Ramos (cell line): ENCODE measurements around the gene CIITA.

Experiments
- in situ Hi-C: fragments of 300-500 bp; cut with MboI; formaldehyde crosslinking; loops from one replicate; pipeline ENCODE4 v1.14.3; 2022; ENCODE audit warnings: low sequenced_read_pairs; ENCODE audit not compliant: unreplicated experiment

The CIITA gene

DNA sequence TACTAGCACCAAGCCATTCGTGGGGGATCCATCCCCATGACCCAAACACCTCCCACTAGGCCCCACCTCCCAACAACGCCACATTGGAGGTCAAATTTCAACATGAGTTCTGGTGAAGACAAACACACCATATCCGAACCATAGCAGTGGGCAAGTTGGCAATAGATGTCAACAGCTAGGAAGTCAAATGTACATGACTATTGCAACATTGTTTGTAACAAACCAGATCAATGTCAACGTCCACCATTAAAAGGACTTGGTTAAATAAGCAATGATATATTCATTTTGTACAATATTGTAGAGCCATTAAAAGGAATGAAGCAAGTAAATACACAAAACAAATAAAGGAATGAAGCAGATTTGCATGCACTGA is 26.5 kb upstream of the CIITA start:
- in situ Hi-C loops, result no loop called here

DNA sequence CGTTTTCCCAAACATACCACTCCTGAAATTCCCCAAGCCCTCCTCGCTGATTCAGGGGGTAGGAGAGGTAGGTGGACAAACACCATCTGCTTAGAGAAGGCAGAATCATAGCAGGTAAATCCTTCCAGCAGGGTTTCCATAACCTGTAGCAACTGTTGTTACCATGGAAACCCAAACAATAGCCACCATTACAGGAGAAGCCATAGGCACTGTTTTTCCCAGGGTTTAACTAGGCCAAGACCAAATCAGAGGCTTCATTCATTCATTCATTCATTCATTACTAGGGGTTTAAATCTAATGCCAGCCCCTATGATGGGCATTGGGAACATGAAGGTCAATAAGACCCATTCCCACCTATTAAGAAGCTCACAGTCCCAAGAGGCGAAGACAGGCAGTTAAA is 25.5 kb upstream of the CIITA start:
- in situ Hi-C loops, result no loop called here

DNA sequence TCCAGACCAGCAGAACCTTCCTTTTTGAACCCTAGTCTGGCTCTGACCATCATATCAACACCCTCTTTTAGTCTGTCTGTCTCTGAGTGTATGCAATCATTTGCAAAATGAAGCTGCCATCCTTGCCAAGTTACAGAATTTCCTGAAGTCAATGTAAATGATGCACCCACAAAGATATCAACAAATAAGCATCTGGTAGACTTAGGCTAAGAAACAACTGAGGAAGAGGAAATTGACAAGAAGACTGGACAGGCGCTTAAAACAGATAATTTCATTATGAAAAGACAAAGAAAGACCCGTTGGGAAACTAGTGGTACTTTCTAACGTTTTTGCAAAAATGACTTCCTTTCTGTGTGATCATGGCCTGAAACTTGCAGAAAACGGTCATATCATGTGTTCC is 24.7 kb upstream of the CIITA start:
- in situ Hi-C loops, result no loop called here

- in situ Hi-C loops, result no loop called here
These were observed 24.1 kb upstream of the CIITA start for GRCh38 chr16:10852948-10853347.

DNA sequence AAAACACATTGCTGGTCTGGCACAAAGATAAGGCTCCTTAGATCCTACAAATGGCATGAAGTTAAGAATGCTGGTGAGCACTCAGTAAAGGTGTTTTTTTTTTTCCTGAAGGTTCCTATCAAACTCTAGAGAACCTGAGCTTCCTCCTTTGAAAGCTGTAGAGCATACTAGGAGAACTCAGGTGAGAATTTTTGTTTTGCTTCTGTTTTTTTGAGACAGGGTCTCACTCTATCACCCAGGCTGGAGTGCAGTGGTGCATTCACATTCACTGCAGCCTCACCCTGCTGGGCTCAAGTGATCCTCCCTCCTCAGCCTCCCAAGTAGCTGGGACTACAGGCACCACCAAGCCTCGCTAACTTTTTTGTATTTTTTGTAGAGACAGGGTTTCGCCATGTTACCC is 21.0 kb upstream of the CIITA start:
- in situ Hi-C loops, result no loop called here

GRCh38 chr16:10858203-10858602 is 18.8 kb upstream of the CIITA start:
- in situ Hi-C loops, result no loop called here

DNA sequence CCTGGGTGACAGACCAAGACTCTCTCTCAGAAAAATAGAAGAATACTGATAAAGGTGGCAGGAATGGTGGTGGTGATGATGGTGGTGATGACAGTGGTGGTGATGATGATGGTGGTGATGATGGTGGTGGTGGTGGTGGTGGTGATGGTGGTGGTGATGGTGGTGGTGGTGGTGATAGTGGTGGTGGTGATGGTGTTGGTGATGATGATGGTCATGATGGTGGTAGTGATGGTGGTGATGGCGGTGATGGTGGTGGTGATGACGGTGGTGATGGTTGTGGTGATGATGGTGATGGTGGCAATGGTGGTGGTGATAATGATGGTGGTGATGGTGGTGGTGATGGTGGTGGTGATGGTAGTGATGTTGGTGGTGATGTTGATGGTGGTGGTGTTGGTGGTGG is 18.0 kb upstream of the CIITA start:
- in situ Hi-C loops, result no loop called here

DNA sequence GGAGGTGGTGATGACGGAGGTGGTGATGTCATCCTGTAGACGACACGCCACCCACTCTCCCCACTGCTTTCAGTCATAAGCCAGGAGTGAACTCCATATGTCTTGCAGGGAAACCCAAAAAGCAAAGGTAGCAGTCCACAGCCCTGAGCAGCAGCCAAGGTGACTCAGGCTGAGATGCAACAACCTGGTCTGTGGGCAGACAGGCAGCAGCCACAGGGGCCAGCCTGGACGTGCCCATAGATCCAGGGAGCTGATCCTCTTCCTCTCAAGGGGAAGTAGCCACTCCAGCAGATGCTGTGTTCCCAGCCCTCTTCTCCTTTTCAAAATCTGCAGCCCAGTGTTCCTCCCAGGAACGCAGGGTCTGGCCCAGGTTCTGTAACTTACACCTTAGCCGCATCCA is 17.3 kb upstream of the CIITA start:
- in situ Hi-C loops, result no loop called here

- in situ Hi-C loops, result no loop called here
These were observed 14.6 kb upstream of the CIITA start for GRCh38 chr16:10862438-10862837.

- in situ Hi-C loops, result no loop called here
These were observed 10.7 kb upstream of the CIITA start for GRCh38 chr16:10865991-10866966.

- in situ Hi-C loops, result no loop called here
These were observed 9.8 kb upstream of the CIITA start for GRCh38 chr16:10867199-10867598.

DNA sequence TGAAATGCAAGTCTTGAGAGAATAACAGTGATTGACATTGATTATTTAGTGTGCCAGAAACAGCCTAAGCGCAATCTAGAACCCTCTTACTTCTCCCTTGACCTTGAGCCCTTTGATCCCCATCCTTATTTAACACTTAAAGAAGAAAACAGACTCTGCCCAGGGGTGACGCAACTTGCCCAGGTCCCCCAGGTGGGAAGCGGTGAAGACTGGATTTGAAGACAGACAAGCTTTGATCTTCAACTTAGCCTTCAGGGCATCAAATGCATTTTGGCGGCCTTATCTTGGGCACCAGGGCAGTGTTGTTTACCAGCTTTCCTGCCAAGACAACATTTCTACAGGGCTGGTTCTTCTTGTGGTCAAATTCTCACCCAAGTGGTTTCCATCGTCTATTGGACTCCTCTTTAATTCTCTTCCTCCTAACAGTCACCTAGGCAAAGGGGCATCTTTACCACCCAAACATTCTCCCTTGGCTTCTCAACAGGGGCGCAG is 8.9 kb upstream of the CIITA start:
- in situ Hi-C loops, result no loop called here

DNA sequence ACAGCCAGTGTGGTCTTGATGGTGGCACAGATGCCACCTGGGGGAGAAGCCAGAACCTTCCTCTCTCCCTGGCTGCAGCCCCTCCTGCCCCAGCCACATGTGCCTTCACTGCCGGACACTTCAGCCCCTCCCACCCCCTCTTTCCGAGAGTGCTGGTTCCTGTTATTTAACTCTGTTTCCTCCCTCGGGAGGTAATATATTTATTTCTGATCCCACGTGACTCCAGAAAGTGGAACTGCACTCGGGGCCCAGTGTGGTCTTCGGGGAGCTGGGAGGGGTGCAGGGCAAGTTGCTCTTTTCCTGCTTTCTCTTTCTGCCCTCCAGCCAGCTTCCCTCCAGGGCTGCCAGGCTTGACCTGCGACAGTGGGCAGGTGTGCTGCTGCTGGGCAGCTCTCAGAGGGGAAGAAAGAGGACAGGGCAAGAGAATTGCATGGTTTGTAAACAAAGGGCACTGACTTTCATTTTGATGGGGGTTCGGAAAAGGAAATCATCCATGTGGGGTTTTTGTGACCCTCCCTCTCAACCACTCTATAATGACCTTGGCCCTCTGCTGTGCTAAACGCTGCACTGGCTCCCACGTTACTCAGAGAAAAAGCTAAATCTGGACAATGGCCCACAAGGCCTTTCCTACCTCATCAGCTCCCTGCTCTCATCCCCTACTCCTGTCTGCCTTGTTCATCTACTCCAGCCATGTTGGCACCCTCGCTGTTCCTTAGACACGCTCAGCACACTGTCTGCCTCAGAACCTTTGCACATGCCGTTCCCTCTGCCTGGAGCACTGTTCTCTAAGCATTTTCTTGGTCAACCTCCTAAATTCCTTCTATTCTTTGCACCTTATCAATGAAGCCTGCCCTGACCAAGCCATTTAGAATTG is 8.2 kb upstream of the CIITA start:
- in situ Hi-C loops, result no loop called here

GRCh38 chr16:10870137-10870776 is 6.7 kb upstream of the CIITA start:
- in situ Hi-C loops, result no loop called here

GRCh38 chr16:10870808-10871156 is 6.2 kb upstream of the CIITA start:
- in situ Hi-C loops, result no loop called here

- in situ Hi-C loops, result no loop called here
These were observed 5.6 kb upstream of the CIITA start for GRCh38 chr16:10871157-10871991.

DNA sequence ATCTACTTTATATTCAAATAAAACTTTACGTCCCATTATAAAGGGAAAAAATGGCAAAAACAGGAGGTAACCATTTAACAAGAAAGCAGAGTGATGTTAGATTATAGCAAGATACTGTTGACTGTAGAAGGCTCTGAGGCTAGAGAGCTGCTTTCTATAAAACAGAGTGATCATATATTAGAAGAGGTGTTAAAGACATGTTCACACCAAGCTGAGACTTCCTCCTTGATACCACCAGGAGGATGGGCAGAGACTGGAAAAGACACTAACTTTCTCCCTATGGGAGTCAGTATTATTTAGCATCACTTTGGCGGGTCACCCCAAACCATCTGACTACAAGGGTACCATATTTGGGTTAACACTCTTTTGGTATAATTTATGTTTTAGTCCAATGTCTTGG is 687 bp upstream of the CIITA start:
- in situ Hi-C loops, result loop anchor here (25.0 kb wide), 1 partner anchor 1789 kb away; the partner anchor contains the start of gene HAPSTR1

DNA sequence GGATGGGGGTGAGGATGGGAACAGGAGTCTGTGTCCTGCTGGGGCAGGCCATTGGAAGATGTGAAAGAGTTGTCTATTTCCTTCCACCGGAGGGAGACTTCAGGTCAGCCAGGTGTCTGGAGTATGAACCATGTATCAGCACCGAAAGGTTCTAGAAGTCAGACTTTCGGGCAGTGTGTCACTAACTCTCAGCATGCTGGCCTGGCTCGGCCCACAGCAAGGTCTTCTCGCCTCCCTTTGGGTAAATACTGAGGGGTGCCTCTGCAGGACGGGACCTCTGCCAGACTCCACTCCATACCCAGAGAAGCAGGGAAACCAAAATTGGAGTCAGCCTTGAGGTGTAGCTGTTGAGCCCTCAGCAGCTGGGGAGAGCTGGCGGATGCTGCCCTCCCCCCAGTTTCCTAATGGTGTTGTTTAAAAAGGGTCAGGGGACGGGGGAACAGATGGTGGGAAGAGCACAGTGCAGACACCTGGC is 507 bp downstream of the CIITA start:
- in situ Hi-C loops, result loop anchor here (25.0 kb wide), 1 partner anchor 1790 kb away; the partner anchor contains the start of gene HAPSTR1

- in situ Hi-C loops, result loop anchor here (25.0 kb wide), 1 partner anchor 1791 kb away; the partner anchor contains the start of gene HAPSTR1
These were observed 1.3 kb downstream of the CIITA start for GRCh38 chr16:10878328-10878643.
